HG02642 (cell line): ENCODE data around the gene CAP2.

Experiments used
- ATAC-seq: cut with Tn5 transposase; IDR thresholded peaks from one replicate; pipeline ENCODE4 v1.9.1; 2021; ENCODE audit warnings: mild to moderate bottlenecking; ENCODE audit not compliant: unreplicated experiment, poor library complexity

The CAP2 gene

GRCh38 chr6:17601386-17601703 lies 207.9 kb downstream of the CAP2 start:
- ATAC-seq: no peak

- no peak for ATAC-seq
Observed at GRCh38 chr6:17602888-17603287, 209.5 kb downstream of the CAP2 start.

GRCh38 chr6:17606606-17607005 lies 213.2 kb downstream of the CAP2 start:
- no peak for ATAC-seq
